GM23248 (cell line): ENCODE measurements around the gene CYP2C8.

Experiments used
- EZH2 ChIP-seq: fragments of 200-600 bp; sonication (generic); IDR thresholded peaks from 2 replicates; pipeline ENCODE4 v1.6.1; 2018; ENCODE audit warnings: antibody characterized with exemption, mild to moderate bottlenecking; ENCODE audit not compliant: insufficient read depth, poor library complexity, severe bottlenecking
- EZH2phosphoT487 ChIP-seq: fragments of 200-600 bp; sonication (generic); IDR thresholded peaks from 2 replicates; pipeline ENCODE4 v1.6.1; 2018; ENCODE audit warnings: antibody characterized with exemption, moderate library complexity, mild to moderate bottlenecking, low read depth; ENCODE audit not compliant: insufficient read depth

DNA sequence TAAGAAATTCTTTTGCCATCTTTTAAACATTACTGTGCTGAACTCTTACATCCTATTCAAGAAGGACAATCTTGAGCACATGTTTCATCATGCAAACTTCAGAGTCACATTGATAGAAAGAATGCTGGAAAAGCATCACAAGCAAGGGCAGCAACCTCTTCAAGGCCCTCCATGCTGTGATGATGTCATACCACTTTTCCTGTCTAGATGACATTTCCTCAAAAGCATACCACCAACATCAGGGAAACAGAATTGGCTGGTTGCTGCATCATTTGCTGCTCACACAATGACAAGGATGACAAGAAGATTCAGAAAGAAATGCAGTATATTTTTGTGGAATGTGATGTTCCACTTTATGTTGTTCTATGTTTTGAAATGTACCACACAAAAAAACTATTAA is 37.6 kb downstream of the CYP2C8 start:
- TF ChIP-seq EZH2 (no peak), EZH2phosphoT487 (no peak)
